Activated naive CD4-positive, alpha-beta T cell treated with anti-CD3 and anti-CD28 coated beads, Interleukin-2, amount 50 U/mL, for 24 hours (primary cell): ENCODE data around the gene REEP6.

ENCODE experiments used
- H3K27ac Mint-ChIP-seq: one replicate; pipeline ENCODE4 v1.8.0; 2021; ENCODE audit warnings: mild to moderate bottlenecking, mixed read lengths
- H3K27me3 Mint-ChIP-seq: one replicate; pipeline ENCODE4 v1.8.0; 2021; ENCODE audit warnings: mixed read lengths
- H3K36me3 Mint-ChIP-seq: one replicate; pipeline ENCODE4 v1.8.0; 2021; ENCODE audit warnings: mixed read lengths
- H3K4me1 Mint-ChIP-seq: one replicate; pipeline ENCODE4 v1.8.0; 2021; ENCODE audit warnings: mixed read lengths
- H3K4me3 Mint-ChIP-seq: one replicate; pipeline ENCODE4 v1.8.0; 2021; ENCODE audit warnings: mild to moderate bottlenecking, mixed read lengths
- H3K9me3 Mint-ChIP-seq: one replicate; pipeline ENCODE4 v1.8.0; 2021; ENCODE audit warnings: mixed read lengths

The REEP6 gene

GRCh38 chr19:1467490-1468273, 23.3 kb upstream of the REEP6 start:
- H3K27ac Mint-ChIP-seq: no peak overlapping the region

GRCh38 chr19:1468274-1468820, 22.6 kb upstream of the REEP6 start:
- no peaks in the 10 kb centered on the region for H3K36me3 Mint-ChIP-seq
- H3K4me1 Mint-ChIP-seq: peaks cover 8% of the 10 kb centered on the region
- H3K27me3 Mint-ChIP-seq: peaks cover 2% of the 10 kb centered on the region
- H3K4me3 Mint-ChIP-seq: peak overlapping the region; percentile 52
- no peaks in the 10 kb centered on the region for H3K9me3 Mint-ChIP-seq
- peak overlapping the region; percentile 77 for H3K27ac Mint-ChIP-seq

More at GRCh38 chr19:1467490-1468273, 23.3 kb upstream of the REEP6 start:
- peaks cover 3% of the 10 kb centered on the region for H3K4me1 Mint-ChIP-seq
- no peaks in the 10 kb centered on the region for H3K9me3 Mint-ChIP-seq
- H3K27me3 Mint-ChIP-seq: peaks cover 2% of the 10 kb centered on the region
- no peak overlapping the region for H3K4me3 Mint-ChIP-seq
- H3K36me3 Mint-ChIP-seq: no peaks in the 10 kb centered on the region

GRCh38 chr19:1468821-1469254, 22.1 kb upstream of the REEP6 start:
- H3K27ac Mint-ChIP-seq: no peak overlapping the region
- H3K9me3 Mint-ChIP-seq: no peaks in the 10 kb centered on the region
- H3K27me3 Mint-ChIP-seq: peaks cover 2% of the 10 kb centered on the region
- H3K4me3 Mint-ChIP-seq: peak overlapping the region; percentile 44
- no peaks in the 10 kb centered on the region for H3K36me3 Mint-ChIP-seq
- H3K4me1 Mint-ChIP-seq: peaks cover 10% of the 10 kb centered on the region

- Mint-ChIP-seq H3K27ac (no peak overlapping the region), H3K9me3 (no peaks in the 10 kb centered on the region), H3K27me3 (peaks cover 2% of the 10 kb centered on the region), H3K4me3 (peak overlapping the region; percentile 79), H3K36me3 (no peaks in the 10 kb centered on the region), H3K4me1 (peaks cover 10% of the 10 kb centered on the region)
Measured at GRCh38 chr19:1469255-1470054, 21.5 kb upstream of the REEP6 start.

GRCh38 chr19:1470055-1470304, 21.0 kb upstream of the REEP6 start:
- H3K4me3 Mint-ChIP-seq: peak overlapping the region; percentile 79
- H3K27ac Mint-ChIP-seq: no peak overlapping the region
- H3K4me1 Mint-ChIP-seq: peaks cover 10% of the 10 kb centered on the region
- no peaks in the 10 kb centered on the region for H3K9me3 Mint-ChIP-seq
- H3K36me3 Mint-ChIP-seq: no peaks in the 10 kb centered on the region
- H3K27me3 Mint-ChIP-seq: peaks cover 2% of the 10 kb centered on the region

GRCh38 chr19:1470305-1471009, 20.5 kb upstream of the REEP6 start:
- Mint-ChIP-seq H3K9me3 (no peaks in the 10 kb centered on the region), H3K27me3 (peaks cover 2% of the 10 kb centered on the region), H3K27ac (no peak overlapping the region), H3K36me3 (no peaks in the 10 kb centered on the region), H3K4me3 (peak overlapping the region; percentile 79), H3K4me1 (peaks cover 10% of the 10 kb centered on the region)

GRCh38 chr19:1471010-1471514, 19.9 kb upstream of the REEP6 start:
- no peak overlapping the region for H3K27ac Mint-ChIP-seq
- H3K4me3 Mint-ChIP-seq: peak overlapping the region; percentile 62
- H3K4me1 Mint-ChIP-seq: peaks cover 10% of the 10 kb centered on the region
- H3K9me3 Mint-ChIP-seq: no peaks in the 10 kb centered on the region
- peaks cover 2% of the 10 kb centered on the region for H3K27me3 Mint-ChIP-seq
- no peaks in the 10 kb centered on the region for H3K36me3 Mint-ChIP-seq

GRCh38 chr19:1471515-1472160, 19.3 kb upstream of the REEP6 start:
- peak overlapping the region; percentile 62 for H3K4me3 Mint-ChIP-seq
- no peak overlapping the region for H3K27ac Mint-ChIP-seq
- peaks cover 1% of the 10 kb centered on the region for H3K27me3 Mint-ChIP-seq
- peaks cover 10% of the 10 kb centered on the region for H3K4me1 Mint-ChIP-seq
- no peaks in the 10 kb centered on the region for H3K36me3 Mint-ChIP-seq
- H3K9me3 Mint-ChIP-seq: no peaks in the 10 kb centered on the region

GRCh38 chr19:1472231-1473084, 18.5 kb upstream of the REEP6 start:
- no peak overlapping the region for H3K27ac Mint-ChIP-seq
- H3K36me3 Mint-ChIP-seq: no peaks in the 10 kb centered on the region
- peaks cover 17% of the 10 kb centered on the region for H3K4me1 Mint-ChIP-seq
- H3K9me3 Mint-ChIP-seq: no peaks in the 10 kb centered on the region
- no peak overlapping the region for H3K4me3 Mint-ChIP-seq
- no peaks in the 10 kb centered on the region for H3K27me3 Mint-ChIP-seq

- peaks cover 18% of the 10 kb centered on the region for H3K4me1 Mint-ChIP-seq
- no peaks in the 10 kb centered on the region for H3K9me3 Mint-ChIP-seq
- no peak overlapping the region for H3K27ac Mint-ChIP-seq
- H3K27me3 Mint-ChIP-seq: no peaks in the 10 kb centered on the region
- no peaks in the 10 kb centered on the region for H3K36me3 Mint-ChIP-seq
- no peak overlapping the region for H3K4me3 Mint-ChIP-seq
Measured at GRCh38 chr19:1473085-1473851, 17.7 kb upstream of the REEP6 start.

GRCh38 chr19:1474011-1474764, 16.8 kb upstream of the REEP6 start:
- Mint-ChIP-seq H3K27me3 (no peaks in the 10 kb centered on the region), H3K36me3 (peaks cover 2% of the 10 kb centered on the region)

GRCh38 chr19:1474765-1475351, 16.1 kb upstream of the REEP6 start:
- H3K27me3 Mint-ChIP-seq: no peaks in the 10 kb centered on the region
- H3K9me3 Mint-ChIP-seq: no peaks in the 10 kb centered on the region
- H3K36me3 Mint-ChIP-seq: peaks cover 2% of the 10 kb centered on the region
- no peak overlapping the region for H3K27ac Mint-ChIP-seq
- H3K4me1 Mint-ChIP-seq: peaks cover 23% of the 10 kb centered on the region
- no peak overlapping the region for H3K4me3 Mint-ChIP-seq

More at GRCh38 chr19:1474011-1474764, 16.8 kb upstream of the REEP6 start:
- Mint-ChIP-seq H3K4me3 (no peak overlapping the region), H3K4me1 (peaks cover 21% of the 10 kb centered on the region), H3K9me3 (no peaks in the 10 kb centered on the region), H3K27ac (no peak overlapping the region)
